SU-DHL-6 (cell line): ENCODE data around the gene ITPR1.

Source experiments
- H2AFZ ChIP-seq: fragments of 200-600 bp; sonication (generic); 2 replicates; pipeline ENCODE4 v1.6.1; 2014; ENCODE audit warnings: low read depth, mild to moderate bottlenecking, moderate library complexity, mixed read lengths, antibody characterized with exemption, low read length; ENCODE audit not compliant: severe bottlenecking
- H3F3A ChIP-seq: fragments of 200-600 bp; shearing (Covaris generic); 2 replicates; pipeline ENCODE4 v1.6.0; 2016; ENCODE audit warnings: antibody characterized with exemption, mild to moderate bottlenecking; ENCODE audit not compliant: insufficient read depth
- H3K27ac ChIP-seq: fragments of 200-600 bp; sonication (generic); 2 replicates; pipeline ENCODE4 v1.5.1; 2016; ENCODE audit warnings: low read depth, mild to moderate bottlenecking, low read length, moderate library complexity, mixed read lengths
- H3K27me3 ChIP-seq: fragments of 200-600 bp; sonication (generic), shearing (Covaris generic); 2 replicates; pipeline ENCODE4 v1.6.0; 2014; ENCODE audit warnings: mild to moderate bottlenecking, low read length
- H3K36me3 ChIP-seq: fragments of 200-600 bp; sonication (generic); 2 replicates; pipeline ENCODE4 v1.6.1; 2014; ENCODE audit warnings: mild to moderate bottlenecking, low read length, mixed read lengths
- H3K4me2 ChIP-seq: fragments of 300-600, 200-600 bp; shearing (Covaris generic), sonication (generic); 2 replicates; pipeline ENCODE4 v1.6.0; 2014; ENCODE audit warnings: low read length, low read depth, mild to moderate bottlenecking; ENCODE audit not compliant: poor library complexity, severe bottlenecking
- H3K4me3 ChIP-seq: fragments of 200-600 bp; sonication (generic); 2 replicates; pipeline ENCODE4 v1.5.1; 2014; ENCODE audit warnings: antibody characterized with exemption, low read length, mild to moderate bottlenecking, mixed read lengths; ENCODE audit not compliant: insufficient read depth, poor library complexity, severe bottlenecking
- H3K79me2 ChIP-seq: fragments of 200-600 bp; sonication (generic); 2 replicates; pipeline ENCODE4 v1.6.1; 2014; ENCODE audit warnings: mild to moderate bottlenecking, low read length, moderate library complexity; ENCODE audit not compliant: insufficient read depth
- H3K9ac ChIP-seq: fragments of 200-600 bp; sonication (generic); 2 replicates; pipeline ENCODE4 v1.7.0; 2014; ENCODE audit warnings: mild to moderate bottlenecking, low read length
- H3K9me2 ChIP-seq: fragments of 200-600 bp; sonication (generic); replicated peaks from 2 replicates; pipeline ENCODE4 v1.6.1; 2014; ENCODE audit warnings: low read length; ENCODE audit not compliant: insufficient read depth
- H3K9me3 ChIP-seq: fragments of 200-600 bp; sonication (generic); 2 replicates; pipeline ENCODE4 v1.6.1; 2014; ENCODE audit warnings: low read length, mixed read lengths; ENCODE audit not compliant: insufficient read depth
- H4K20me1 ChIP-seq: fragments of 200-600 bp; sonication (generic); 2 replicates; pipeline ENCODE4 v1.6.1; 2014; ENCODE audit warnings: low read depth, mild to moderate bottlenecking, antibody characterized with exemption, low read length, moderate library complexity, mixed read lengths
- EZH2phosphoT487 ChIP-seq: fragments of 200-600 bp; sonication (generic), shearing (Covaris generic); conservative IDR thresholded peaks from 2 replicates; pipeline ENCODE4 v1.6.1; 2018; ENCODE audit warnings: mild to moderate bottlenecking, antibody characterized with exemption, low read length, moderate library complexity, mixed read lengths
- TF ChIP-seq, protein P1 (sequence below): fragments of 200-600 bp; sonication (generic); IDR thresholded peaks from one replicate; pipeline ENCODE4 v1.5.1; 2017; ENCODE audit warnings: antibody characterized with exemption, mild to moderate bottlenecking, low read length, moderate library complexity; ENCODE audit not compliant: insufficient read depth, poor library complexity, severe bottlenecking

ITPR1 gene

DNA sequence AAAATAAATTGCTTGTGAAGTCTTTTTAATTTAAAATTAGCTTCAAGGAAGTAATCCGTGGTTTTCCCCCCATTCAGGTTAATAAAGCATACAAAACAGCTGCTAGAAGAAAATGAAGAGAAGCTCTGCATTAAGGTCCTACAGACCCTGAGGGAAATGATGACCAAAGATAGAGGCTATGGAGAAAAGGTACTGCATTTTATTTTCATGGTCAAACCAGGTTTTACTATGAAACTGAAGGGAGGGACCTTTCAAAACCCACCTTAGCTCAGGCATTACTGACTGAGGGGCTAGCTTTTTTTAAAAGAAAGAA, 218.5 kb downstream of the ITPR1 start:
- TF ChIP-seq, protein P1, sequence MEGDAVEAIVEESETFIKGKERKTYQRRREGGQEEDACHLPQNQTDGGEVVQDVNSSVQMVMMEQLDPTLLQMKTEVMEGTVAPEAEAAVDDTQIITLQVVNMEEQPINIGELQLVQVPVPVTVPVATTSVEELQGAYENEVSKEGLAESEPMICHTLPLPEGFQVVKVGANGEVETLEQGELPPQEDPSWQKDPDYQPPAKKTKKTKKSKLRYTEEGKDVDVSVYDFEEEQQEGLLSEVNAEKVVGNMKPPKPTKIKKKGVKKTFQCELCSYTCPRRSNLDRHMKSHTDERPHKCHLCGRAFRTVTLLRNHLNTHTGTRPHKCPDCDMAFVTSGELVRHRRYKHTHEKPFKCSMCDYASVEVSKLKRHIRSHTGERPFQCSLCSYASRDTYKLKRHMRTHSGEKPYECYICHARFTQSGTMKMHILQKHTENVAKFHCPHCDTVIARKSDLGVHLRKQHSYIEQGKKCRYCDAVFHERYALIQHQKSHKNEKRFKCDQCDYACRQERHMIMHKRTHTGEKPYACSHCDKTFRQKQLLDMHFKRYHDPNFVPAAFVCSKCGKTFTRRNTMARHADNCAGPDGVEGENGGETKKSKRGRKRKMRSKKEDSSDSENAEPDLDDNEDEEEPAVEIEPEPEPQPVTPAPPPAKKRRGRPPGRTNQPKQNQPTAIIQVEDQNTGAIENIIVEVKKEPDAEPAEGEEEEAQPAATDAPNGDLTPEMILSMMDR = no peak
- TF ChIP-seq EZH2phosphoT487 = no peak
- H3K9ac ChIP-seq = no peak overlapping the region
- no peak overlapping the region for H3K4me2 ChIP-seq
- H3K27ac ChIP-seq = no peak overlapping the region
- no peaks in the 10 kb centered on the region for H3K79me2 ChIP-seq
- H3K36me3 ChIP-seq = no peaks in the 10 kb centered on the region
- no peaks in the 10 kb centered on the region for H3K27me3 ChIP-seq
- H3F3A ChIP-seq = no peaks in the 10 kb centered on the region
- H3K9me3 ChIP-seq = no peaks in the 10 kb centered on the region
- H3K4me3 ChIP-seq = no peak overlapping the region
- H4K20me1 ChIP-seq = no peaks in the 10 kb centered on the region
- H3K9me2 ChIP-seq = no peaks in the 10 kb centered on the region
- H2AFZ ChIP-seq = no peak overlapping the region

DNA sequence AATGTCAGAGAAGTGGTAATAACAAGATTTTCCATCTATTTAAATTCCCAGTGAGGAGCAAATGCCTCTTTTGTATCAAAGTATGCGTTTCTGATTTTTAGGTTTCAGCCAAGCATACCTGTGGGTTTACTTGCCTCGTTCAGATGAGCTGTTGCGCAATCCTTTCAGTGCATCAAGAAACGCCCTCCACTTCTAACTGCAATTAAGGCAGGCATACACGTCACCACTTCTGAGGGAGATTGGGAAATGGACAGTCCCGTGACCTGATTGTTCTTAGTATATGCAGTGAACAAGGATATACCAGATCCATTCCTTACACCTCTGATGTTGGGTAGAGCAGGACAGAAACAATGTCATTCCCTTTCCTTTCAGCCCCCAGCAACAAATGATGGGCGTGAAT, 219.0 kb downstream of the ITPR1 start:
- Histone ChIP-seq H2AFZ (no peak overlapping the region), H4K20me1 (no peaks in the 10 kb centered on the region), H3K27me3 (no peaks in the 10 kb centered on the region), H3F3A (no peaks in the 10 kb centered on the region), H3K27ac (no peak overlapping the region), H3K9ac (no peak overlapping the region), H3K4me3 (no peak overlapping the region), H3K4me2 (no peak overlapping the region), H3K9me2 (no peaks in the 10 kb centered on the region), H3K9me3 (no peaks in the 10 kb centered on the region), H3K79me2 (no peaks in the 10 kb centered on the region), H3K36me3 (no peaks in the 10 kb centered on the region)
- no peak for TF ChIP-seq EZH2phosphoT487
- TF ChIP-seq, protein P1 = no peak

DNA sequence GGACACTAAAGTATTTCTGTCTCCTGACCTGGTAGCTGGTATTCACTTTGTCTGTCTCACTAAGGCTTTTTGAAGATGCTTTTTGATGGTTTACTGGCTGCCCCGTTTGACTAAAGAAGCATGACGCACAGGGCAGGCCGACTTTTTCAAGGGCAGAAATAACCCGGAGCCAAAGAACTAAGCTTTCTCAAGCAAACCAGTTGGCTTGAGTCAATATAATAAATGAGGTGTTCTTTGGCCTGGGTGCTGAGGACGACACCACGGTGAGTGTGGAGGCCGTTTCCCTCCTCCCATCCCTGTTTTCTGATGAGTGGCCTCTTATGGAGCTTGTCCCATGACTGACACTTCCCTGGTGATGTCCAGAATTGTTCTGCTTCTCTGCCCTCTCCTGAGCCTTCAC, 220.9 kb downstream of the ITPR1 start:
- Histone ChIP-seq H3K9me3 (no peaks in the 10 kb centered on the region), H3K27ac (no peak overlapping the region), H3K4me3 (no peak overlapping the region), H4K20me1 (no peaks in the 10 kb centered on the region), H3K9me2 (no peaks in the 10 kb centered on the region), H3K79me2 (no peaks in the 10 kb centered on the region), H3F3A (no peaks in the 10 kb centered on the region), H3K9ac (no peak overlapping the region), H3K27me3 (no peaks in the 10 kb centered on the region), H3K4me2 (no peak overlapping the region), H3K36me3 (no peaks in the 10 kb centered on the region), H2AFZ (no peak overlapping the region)
- TF ChIP-seq, protein P1 = no peak
- TF ChIP-seq EZH2phosphoT487 = no peak

DNA sequence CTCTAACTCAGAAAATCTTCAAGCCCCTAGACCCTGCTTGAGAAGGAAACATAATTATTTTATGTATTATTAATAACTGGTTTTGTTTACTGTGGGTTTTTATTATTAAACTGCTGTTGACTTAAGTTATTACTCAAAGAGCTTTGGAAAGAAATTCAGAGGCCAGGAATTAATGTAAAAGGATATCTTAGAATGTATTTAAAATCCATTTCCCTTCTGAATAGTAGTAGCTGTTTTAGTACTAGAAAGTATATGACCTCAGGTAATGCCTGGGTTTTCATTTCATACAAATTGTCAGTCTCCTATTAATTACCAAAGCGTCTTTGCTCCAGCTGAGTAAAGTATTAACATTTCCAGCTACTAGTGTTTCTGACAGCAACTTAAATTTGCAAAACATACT, 223.1 kb downstream of the ITPR1 start:
- TF ChIP-seq, protein P1 = no peak
- TF ChIP-seq EZH2phosphoT487 = no peak
- Histone ChIP-seq H3K27ac (no peak overlapping the region), H3K79me2 (no peaks in the 10 kb centered on the region), H3K36me3 (no peaks in the 10 kb centered on the region), H3K4me3 (no peak overlapping the region), H3K9me2 (no peaks in the 10 kb centered on the region), H3F3A (no peaks in the 10 kb centered on the region), H3K27me3 (no peaks in the 10 kb centered on the region), H3K9ac (no peak overlapping the region), H3K9me3 (no peaks in the 10 kb centered on the region), H2AFZ (no peak overlapping the region), H3K4me2 (no peak overlapping the region), H4K20me1 (no peaks in the 10 kb centered on the region)
